ENCODE measurements around the gene PARP9. TPM values are rescaled to one million over a fixed set of nuclear protein-coding genes. Genes with fewer than 3 reads are reported as not detected.
"Not testable (repeated sequence)": the region's sequence is repeated elsewhere in the genome, so short reads cannot be mapped to it uniquely, and the experiment has no call there.

The PARP9 gene
- polyA plus RNA-seq, 4 donors: 20.5 to 36.5 (median 25.2) TPM

DNA sequence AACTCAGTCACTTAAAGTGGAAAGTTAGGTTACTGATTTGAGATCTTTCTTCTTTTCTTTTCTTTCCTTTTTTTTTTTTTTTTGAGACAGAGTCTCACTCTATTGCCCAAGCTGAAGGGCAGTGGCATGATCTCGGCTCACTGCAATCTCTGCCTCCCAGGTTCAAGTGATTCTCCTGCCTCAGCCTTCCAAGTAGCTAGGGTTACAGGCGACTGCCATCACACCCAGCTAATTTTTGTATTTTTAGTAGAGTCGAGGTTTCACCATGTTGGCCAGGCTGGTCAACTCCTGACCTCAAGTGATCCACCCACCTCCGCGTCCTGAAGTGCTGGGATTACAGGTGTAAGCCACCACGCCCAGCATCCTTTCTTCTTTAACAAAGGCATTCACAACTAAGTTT, 63.1 kb downstream of the PARP9 start:
- FAIRE-seq; DNase-seq; H3K27me3 ChIP-seq (ENCODE audit: control insufficient read depth in 3 of 3, insufficient read depth in 3 of 3, low read length in 3 of 3); H3K4me3 ChIP-seq (ENCODE audit: low read depth in 1 of 3, low read length in 3 of 3); H3K27ac ChIP-seq (ENCODE audit: low read depth in 1 of 3, low read length in 2 of 3); H3K9me3 ChIP-seq (ENCODE audit: control insufficient read depth in 2 of 2, insufficient read depth in 1 of 2, low read depth in 1 of 2, low read length in 1 of 2); H3K36me3 ChIP-seq (ENCODE audit: control insufficient read depth in 3 of 3, insufficient read depth in 2 of 3, low read depth in 1 of 3, low read length in 3 of 3); H3K4me1 ChIP-seq (ENCODE audit: control insufficient read depth in 3 of 3, insufficient read depth in 2 of 3, low read depth in 1 of 3, low read length in 2 of 3): not testable (repeated sequence)
- 84 to 89% (median 86%) methylated on average over 6 of the region's 6 CpGs for WGBS, 3 donors

DNA sequence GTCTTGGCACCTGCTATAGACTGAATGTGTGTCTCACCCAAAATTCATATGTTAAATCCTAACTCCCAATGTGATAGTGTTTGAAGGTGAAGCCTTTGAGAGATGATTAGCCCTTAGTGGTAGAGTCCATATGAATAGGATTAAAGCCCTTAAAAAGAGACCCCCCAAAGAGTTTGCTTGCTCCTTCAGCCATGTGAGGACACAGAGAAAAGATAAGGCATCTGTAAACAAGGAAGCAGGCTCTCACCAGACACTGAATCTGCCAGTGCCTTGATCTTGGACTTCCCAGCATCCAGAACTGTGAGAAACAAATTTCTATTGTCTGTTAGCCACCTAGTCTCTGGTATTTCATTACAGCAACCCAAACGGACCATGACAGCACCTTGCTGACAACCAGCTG, 65.9 kb downstream of the PARP9 start:
- no peaks in the 10 kb centered on the region for H3K4me1 ChIP-seq (ENCODE audit: control insufficient read depth in 3 of 3, insufficient read depth in 2 of 3, low read depth in 1 of 3, low read length in 2 of 3)
- no peaks in the 10 kb centered on the region for H3K9me3 ChIP-seq (ENCODE audit: control insufficient read depth in 2 of 2, insufficient read depth in 1 of 2, low read depth in 1 of 2, low read length in 1 of 2)
- DNase-seq: no peak
- no peaks in the 10 kb centered on the region for H3K27me3 ChIP-seq (ENCODE audit: control insufficient read depth in 3 of 3, insufficient read depth in 3 of 3, low read length in 3 of 3)
- 69 to 92% (median 80%) methylated on average over 1 of the region's 1 CpG for WGBS, 3 donors
- no peak overlapping the region for H3K27ac ChIP-seq (ENCODE audit: low read depth in 1 of 3, low read length in 2 of 3)
- H3K4me3 ChIP-seq (ENCODE audit: low read depth in 1 of 3, low read length in 3 of 3): no peak overlapping the region
- H3K36me3 ChIP-seq (ENCODE audit: control insufficient read depth in 3 of 3, insufficient read depth in 2 of 3, low read depth in 1 of 3, low read length in 3 of 3): peaks cover 4 to 7% (median 5%) of the 10 kb centered on the region in 3 donors
- no peak for FAIRE-seq

DNA sequence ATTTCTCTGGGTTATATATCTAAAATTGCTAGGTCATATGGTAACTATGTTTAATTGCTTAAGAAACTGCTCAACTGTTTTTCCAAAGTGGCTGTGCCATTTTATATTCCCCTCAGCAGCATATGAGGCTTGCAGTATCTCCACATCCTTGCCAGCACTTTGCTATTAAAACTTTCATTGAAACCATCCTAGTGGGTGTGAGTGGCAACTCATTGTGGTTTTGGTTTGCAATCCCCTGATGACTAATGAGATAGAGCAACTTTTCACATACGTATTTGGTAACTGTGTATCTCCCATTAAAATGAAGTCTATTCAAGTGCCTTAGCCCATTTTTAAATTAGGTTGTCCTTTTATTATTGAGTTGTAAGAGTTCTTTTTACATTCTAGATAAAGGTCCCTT, 66.7 kb downstream of the PARP9 start:
- H3K27me3 ChIP-seq (ENCODE audit: control insufficient read depth in 3 of 3, insufficient read depth in 3 of 3, low read length in 3 of 3): no peaks in the 10 kb centered on the region
- WGBS, 3 donors: 63 to 73% (median 70%) methylated on average over 1 of the region's 1 CpG
- no peaks in the 10 kb centered on the region for H3K9me3 ChIP-seq (ENCODE audit: control insufficient read depth in 2 of 2, insufficient read depth in 1 of 2, low read depth in 1 of 2, low read length in 1 of 2)
- DNase-seq: no peak
- no peak for FAIRE-seq
- no peak overlapping the region for H3K4me3 ChIP-seq (ENCODE audit: low read depth in 1 of 3, low read length in 3 of 3)
- H3K27ac ChIP-seq (ENCODE audit: low read depth in 1 of 3, low read length in 2 of 3): no peak overlapping the region
- H3K36me3 ChIP-seq (ENCODE audit: control insufficient read depth in 3 of 3, insufficient read depth in 2 of 3, low read depth in 1 of 3, low read length in 3 of 3): peaks cover 4 to 7% (median 7%) of the 10 kb centered on the region in 3 donors
- H3K4me1 ChIP-seq (ENCODE audit: control insufficient read depth in 3 of 3, insufficient read depth in 2 of 3, low read depth in 1 of 3, low read length in 2 of 3): no peaks in the 10 kb centered on the region

DNA sequence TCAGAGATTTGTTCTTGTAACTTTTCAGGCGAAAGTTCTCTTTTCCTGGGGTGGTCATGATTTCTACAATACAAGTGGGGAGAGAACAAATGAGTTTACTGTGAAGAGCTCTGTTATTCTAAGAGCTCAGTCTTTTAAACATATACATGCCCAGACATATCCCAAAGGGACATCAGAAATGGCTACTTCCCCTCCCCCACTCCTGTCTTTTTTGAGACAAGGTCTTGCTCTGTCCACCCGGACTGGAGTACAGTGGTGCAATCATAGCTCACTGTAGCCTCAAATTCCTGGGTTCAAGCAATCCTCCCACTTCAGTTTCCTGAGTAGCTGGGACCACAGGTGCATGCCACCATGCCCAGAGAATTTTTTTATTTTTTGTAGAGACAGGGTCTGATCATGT, 67.6 kb downstream of the PARP9 start:
- Histone ChIP-seq H3K9me3 (ENCODE audit: control insufficient read depth in 2 of 2, insufficient read depth in 1 of 2, low read depth in 1 of 2, low read length in 1 of 2) (no peaks in the 10 kb centered on the region), H3K27me3 (ENCODE audit: control insufficient read depth in 3 of 3, insufficient read depth in 3 of 3, low read length in 3 of 3) (no peaks in the 10 kb centered on the region), H3K4me1 (ENCODE audit: control insufficient read depth in 3 of 3, insufficient read depth in 2 of 3, low read depth in 1 of 3, low read length in 2 of 3) (no peaks in the 10 kb centered on the region), H3K27ac (ENCODE audit: low read depth in 1 of 3, low read length in 2 of 3) (no peak overlapping the region), H3K36me3 (ENCODE audit: control insufficient read depth in 3 of 3, insufficient read depth in 2 of 3, low read depth in 1 of 3, low read length in 3 of 3) (peaks cover 4 to 7% (median 7%) of the 10 kb centered on the region in 3 donors), H3K4me3 (ENCODE audit: low read depth in 1 of 3, low read length in 3 of 3) (no peak overlapping the region)
- DNase-seq (no peak), FAIRE-seq (no peak)
- WGBS, 3 donors: 86 to 90% (median 86%) methylated on average over 2 of the region's 2 CpGs

DNA sequence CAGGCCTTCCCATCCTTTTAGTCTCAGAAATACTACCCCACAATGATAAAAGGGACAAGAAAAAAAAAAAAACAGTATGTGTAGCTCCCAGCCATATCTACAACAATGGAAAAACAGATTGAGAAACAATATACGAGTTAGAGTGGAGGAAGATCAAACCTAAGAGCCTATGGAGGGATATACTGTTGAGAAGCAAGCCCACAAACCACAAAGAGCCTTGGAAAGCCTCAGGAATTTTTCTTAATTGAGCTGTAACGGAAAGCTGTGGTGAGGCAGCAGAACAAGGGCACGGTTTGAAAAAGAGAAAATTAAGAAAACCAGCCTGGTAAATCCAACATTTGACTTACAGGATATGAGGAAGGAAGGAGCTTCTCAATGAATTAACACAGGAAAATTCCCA, 70.8 kb downstream of the PARP9 start:
- FAIRE-seq (no peak), DNase-seq (no peak)
- Histone ChIP-seq H3K4me1 (ENCODE audit: control insufficient read depth in 3 of 3, insufficient read depth in 2 of 3, low read depth in 1 of 3, low read length in 2 of 3) (no peaks in the 10 kb centered on the region), H3K36me3 (ENCODE audit: control insufficient read depth in 3 of 3, insufficient read depth in 2 of 3, low read depth in 1 of 3, low read length in 3 of 3) (peaks cover 4 to 7% (median 7%) of the 10 kb centered on the region in 3 donors), H3K27ac (ENCODE audit: low read depth in 1 of 3, low read length in 2 of 3) (no peak overlapping the region), H3K4me3 (ENCODE audit: low read depth in 1 of 3, low read length in 3 of 3) (no peak overlapping the region), H3K27me3 (ENCODE audit: control insufficient read depth in 3 of 3, insufficient read depth in 3 of 3, low read length in 3 of 3) (no peaks in the 10 kb centered on the region), H3K9me3 (ENCODE audit: control insufficient read depth in 2 of 2, insufficient read depth in 1 of 2, low read depth in 1 of 2, low read length in 1 of 2) (no peaks in the 10 kb centered on the region)
- 92 to 97% (median 94%) methylated on average over 3 of the region's 3 CpGs for WGBS, 3 donors

DNA sequence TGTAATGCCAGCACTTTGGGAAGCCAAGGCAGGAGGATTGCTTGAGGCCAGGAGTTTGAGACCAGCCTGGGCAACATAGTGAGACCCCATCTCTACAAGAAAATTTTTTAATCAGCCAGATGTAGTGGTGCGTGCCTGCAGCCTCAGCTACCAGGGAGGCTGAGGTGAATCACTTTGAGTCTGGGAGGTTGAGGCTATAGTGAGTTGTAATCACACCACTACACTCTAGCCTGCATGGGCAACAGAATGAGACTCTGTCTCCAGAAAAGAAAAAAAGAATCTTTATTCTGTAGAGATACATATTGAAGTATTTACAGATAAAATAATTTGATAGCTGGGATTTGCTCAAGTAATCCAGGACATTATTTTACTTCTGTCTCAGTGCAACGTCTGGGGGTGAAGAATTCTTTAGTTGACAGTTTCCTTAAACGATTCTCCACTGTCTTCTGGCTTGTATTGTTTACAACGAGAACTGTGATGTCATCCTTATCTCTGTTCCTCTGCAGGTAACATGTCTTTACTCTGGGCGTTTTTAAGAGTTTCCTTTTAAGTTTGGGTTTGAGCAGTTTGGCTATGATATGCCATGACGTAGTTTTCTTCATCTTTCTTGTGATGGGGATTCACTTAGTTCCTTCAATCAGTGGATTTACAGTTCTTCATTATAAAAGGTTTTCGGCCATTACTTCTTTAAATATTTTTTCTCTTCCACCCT, 75.7 kb downstream of the PARP9 start:
- FAIRE-seq (no peak), DNase-seq (no peak)
- Histone ChIP-seq H3K27ac (ENCODE audit: low read depth in 1 of 3, low read length in 2 of 3) (no peak overlapping the region), H3K4me3 (ENCODE audit: low read depth in 1 of 3, low read length in 3 of 3) (no peak overlapping the region), H3K27me3 (ENCODE audit: control insufficient read depth in 3 of 3, insufficient read depth in 3 of 3, low read length in 3 of 3) (no peaks in the 10 kb centered on the region), H3K36me3 (ENCODE audit: control insufficient read depth in 3 of 3, insufficient read depth in 2 of 3, low read depth in 1 of 3, low read length in 3 of 3) (peaks cover 0 to 6% (median 4%) of the 10 kb centered on the region in 3 donors), H3K9me3 (ENCODE audit: control insufficient read depth in 2 of 2, insufficient read depth in 1 of 2, low read depth in 1 of 2, low read length in 1 of 2) (no peaks in the 10 kb centered on the region), H3K4me1 (ENCODE audit: control insufficient read depth in 3 of 3, insufficient read depth in 2 of 3, low read depth in 1 of 3, low read length in 2 of 3) (no peaks in the 10 kb centered on the region)
- WGBS, 3 donors: 70 to 75% (median 73%) methylated on average over 7 of the region's 7 CpGs

DNA sequence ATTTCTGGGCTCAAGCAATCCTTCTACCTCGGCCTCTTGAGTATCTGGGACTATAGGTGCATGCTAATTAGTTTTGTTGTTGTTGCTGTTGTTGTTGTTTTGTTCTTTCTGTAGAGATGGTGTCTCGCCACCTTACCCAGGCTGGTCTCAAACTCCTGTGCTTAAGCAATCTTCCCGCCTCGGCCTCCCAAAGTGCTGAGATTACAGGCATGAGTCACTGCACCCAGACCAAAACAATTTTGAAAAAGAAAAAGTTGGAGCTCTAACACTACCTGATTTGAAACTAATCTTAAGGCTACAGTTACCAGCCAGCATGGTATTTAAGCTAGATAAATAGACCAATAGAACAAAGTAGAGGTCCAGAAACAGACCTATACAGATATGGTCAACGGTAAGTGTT, 79.1 kb downstream of the PARP9 start:
- no peaks in the 10 kb centered on the region for H3K4me1 ChIP-seq (ENCODE audit: control insufficient read depth in 3 of 3, insufficient read depth in 2 of 3, low read depth in 1 of 3, low read length in 2 of 3)
- H3K27ac ChIP-seq (ENCODE audit: low read depth in 1 of 3, low read length in 2 of 3): no peak overlapping the region
- no peak overlapping the region for H3K4me3 ChIP-seq (ENCODE audit: low read depth in 1 of 3, low read length in 3 of 3)
- no peaks in the 10 kb centered on the region for H3K27me3 ChIP-seq (ENCODE audit: control insufficient read depth in 3 of 3, insufficient read depth in 3 of 3, low read length in 3 of 3)
- peaks cover 2 to 7% (median 3%) of the 10 kb centered on the region in 3 donors for H3K36me3 ChIP-seq (ENCODE audit: control insufficient read depth in 3 of 3, insufficient read depth in 2 of 3, low read depth in 1 of 3, low read length in 3 of 3)
- no peak for DNase-seq
- no peaks in the 10 kb centered on the region for H3K9me3 ChIP-seq (ENCODE audit: control insufficient read depth in 2 of 2, insufficient read depth in 1 of 2, low read depth in 1 of 2, low read length in 1 of 2)
- WGBS, 3 donors: 86 to 90% (median 88%) methylated on average over 5 of the region's 5 CpGs
- FAIRE-seq: no peak

DNA sequence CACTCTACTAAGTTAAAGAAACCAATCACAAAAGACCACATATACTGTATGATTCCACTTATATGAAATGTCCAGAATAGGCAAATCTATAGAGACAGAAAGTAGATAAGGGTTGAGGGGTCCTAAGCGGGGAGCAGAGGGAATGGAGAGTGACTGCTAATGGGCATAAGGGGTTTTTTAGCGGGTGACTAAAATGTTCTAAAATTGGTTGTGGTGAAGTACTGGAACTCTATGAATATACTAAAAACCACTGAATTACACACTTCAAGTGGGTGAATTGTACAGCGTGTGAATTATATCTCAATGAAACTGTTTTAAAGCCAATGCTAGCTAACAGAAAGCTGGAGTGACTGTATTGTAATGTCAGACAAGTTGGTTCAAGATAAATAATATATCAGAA, 82.7 kb downstream of the PARP9 start:
- Histone ChIP-seq H3K4me1 (ENCODE audit: control insufficient read depth in 3 of 3, insufficient read depth in 2 of 3, low read depth in 1 of 3, low read length in 2 of 3) (no peaks in the 10 kb centered on the region), H3K4me3 (ENCODE audit: low read depth in 1 of 3, low read length in 3 of 3) (no peak overlapping the region), H3K9me3 (ENCODE audit: control insufficient read depth in 2 of 2, insufficient read depth in 1 of 2, low read depth in 1 of 2, low read length in 1 of 2) (no peaks in the 10 kb centered on the region), H3K27ac (ENCODE audit: low read depth in 1 of 3, low read length in 2 of 3) (no peak overlapping the region), H3K27me3 (ENCODE audit: control insufficient read depth in 3 of 3, insufficient read depth in 3 of 3, low read length in 3 of 3) (no peaks in the 10 kb centered on the region), H3K36me3 (ENCODE audit: control insufficient read depth in 3 of 3, insufficient read depth in 2 of 3, low read depth in 1 of 3, low read length in 3 of 3) (peaks cover 0 to 15% (median 2%) of the 10 kb centered on the region in 3 donors)
- 85 to 91% (median 90%) methylated on average over 3 of the region's 3 CpGs for WGBS, 3 donors
- no peak for FAIRE-seq
- DNase-seq: no peak
